H9 (cell line): ENCODE data around the gene NAP1L1. TPM values are rescaled to one million over a fixed set of nuclear protein-coding genes. Genes with fewer than 3 reads are reported as not detected.

ENCODE experiments used
- DNase-seq: peaks from one replicate; pipeline ENCODE4 v3.0.0-alpha.2; 2017
- H2AFZ ChIP-seq: one replicate; pipeline ENCODE4 v1.6.1; 2013; ENCODE audit warnings: mild to moderate bottlenecking, low read length, control low read depth, moderate library complexity
- H2AK5ac ChIP-seq: 2 replicates; pipeline ENCODE4 v1.6.1; 2013; ENCODE audit warnings: low read length, control low read depth, mixed read lengths; ENCODE audit not compliant: insufficient read length
- H2BK120ac ChIP-seq: one replicate; pipeline ENCODE4 v1.6.1; 2013; ENCODE audit warnings: low read depth, mild to moderate bottlenecking, low read length, control low read depth, inconsistent platforms; ENCODE audit not compliant: poor library complexity, severe bottlenecking
- H2BK12ac ChIP-seq: 2 replicates; pipeline ENCODE4 v1.6.1; 2013; ENCODE audit warnings: low read length, control low read depth, mixed read lengths, low read depth; ENCODE audit not compliant: insufficient read length
- H2BK15ac ChIP-seq: 2 replicates; pipeline ENCODE4 v1.6.1; 2013; ENCODE audit warnings: low read depth, low read length, control low read depth
- H2BK20ac ChIP-seq: one replicate; pipeline ENCODE4 v1.6.1; 2013; ENCODE audit warnings: low read depth, mild to moderate bottlenecking, low read length, control low read depth, inconsistent platforms; ENCODE audit not compliant: poor library complexity, severe bottlenecking
- H2BK5ac ChIP-seq: 2 replicates; pipeline ENCODE4 v1.6.1; 2013; ENCODE audit warnings: low read length, control low read depth, mixed read lengths; ENCODE audit not compliant: insufficient read length
- H3K14ac ChIP-seq: 2 replicates; pipeline ENCODE4 v1.6.1; 2013; ENCODE audit warnings: low read length, control low read depth; ENCODE audit not compliant: insufficient read depth
- H3K18ac ChIP-seq: 2 replicates; pipeline ENCODE4 v1.6.1; 2013; ENCODE audit warnings: low read depth, mild to moderate bottlenecking, mixed read lengths, low read length, control low read depth; ENCODE audit not compliant: insufficient read length
- H3K23ac ChIP-seq: 2 replicates; pipeline ENCODE4 v1.6.1; 2013; ENCODE audit warnings: low read length, control low read depth, mixed read lengths, low read depth; ENCODE audit not compliant: insufficient read length
- H3K23me2 ChIP-seq: 2 replicates; pipeline ENCODE4 v1.6.1; 2013; ENCODE audit warnings: low read depth, mild to moderate bottlenecking, mixed read lengths, low read length, control low read depth; ENCODE audit not compliant: insufficient read length, poor library complexity, severe bottlenecking
- H3K27ac ChIP-seq: 2 replicates; pipeline ENCODE4 v1.5.1; 2013; ENCODE audit warnings: low read length, control low read depth, mixed read lengths, low read depth; ENCODE audit not compliant: insufficient read length
- H3K27me3 ChIP-seq: 2 replicates; pipeline ENCODE4 v1.6.1; 2013; ENCODE audit warnings: low read length, control low read depth, inconsistent platforms; ENCODE audit not compliant: insufficient read depth
- H3K4ac ChIP-seq: 2 replicates; pipeline ENCODE4 v1.6.1; 2013; ENCODE audit warnings: low read depth, mild to moderate bottlenecking, control low read depth, inconsistent platforms, low read length, moderate library complexity
- H3K4me1 ChIP-seq: 2 replicates; pipeline ENCODE4 v1.6.1; 2013; ENCODE audit warnings: low read length, control low read depth, inconsistent platforms; ENCODE audit not compliant: insufficient read depth
- H3K4me2 ChIP-seq: 2 replicates; pipeline ENCODE4 v1.6.1; 2013; ENCODE audit warnings: low read length, control low read depth, mixed read lengths; ENCODE audit not compliant: insufficient read length, insufficient read depth
- H3K56ac ChIP-seq: 2 replicates; pipeline ENCODE4 v1.6.1; 2013; ENCODE audit warnings: low read depth, mild to moderate bottlenecking, mixed read lengths, low read length, control low read depth; ENCODE audit not compliant: insufficient read length
- H3K79me1 ChIP-seq: 2 replicates; pipeline ENCODE4 v1.6.1; 2013; ENCODE audit warnings: low read depth, mild to moderate bottlenecking, moderate library complexity, low read length, control low read depth, inconsistent platforms; ENCODE audit not compliant: insufficient read depth, poor library complexity, severe bottlenecking
- H3K79me2 ChIP-seq: 2 replicates; pipeline ENCODE4 v1.6.1; 2013; ENCODE audit warnings: low read length, control low read depth, inconsistent platforms; ENCODE audit not compliant: insufficient read depth
- H3K9ac ChIP-seq: 2 replicates; pipeline ENCODE4 v1.6.1; 2013; ENCODE audit warnings: low read length, control low read depth, mixed read lengths; ENCODE audit not compliant: insufficient read length; ENCODE audit errors: extremely low read depth
- H3K9me3 ChIP-seq: one replicate; pipeline ENCODE4 v1.6.1; 2013; ENCODE audit warnings: low read depth, low read length, inconsistent platforms; ENCODE audit not compliant: control insufficient read depth
- H3T11ph ChIP-seq: one replicate; pipeline ENCODE4 v1.6.1; 2013; ENCODE audit warnings: mild to moderate bottlenecking, low read length, control low read depth, inconsistent platforms
- H4K20me1 ChIP-seq: one replicate; pipeline ENCODE4 v1.6.1; 2013; ENCODE audit not compliant: control insufficient read depth, insufficient read length, insufficient read depth
- H4K5ac ChIP-seq: 2 replicates; pipeline ENCODE4 v1.6.1; 2013; ENCODE audit warnings: low read depth, mild to moderate bottlenecking, mixed read lengths, low read length, control low read depth; ENCODE audit not compliant: insufficient read length
- H4K8ac ChIP-seq: replicated peaks from 2 replicates; pipeline ENCODE4 v1.6.1; 2013; ENCODE audit warnings: low read length, control low read depth, mixed read lengths, low read depth; ENCODE audit not compliant: insufficient read length
- H4K91ac ChIP-seq: 2 replicates; pipeline ENCODE4 v1.6.1; 2013; ENCODE audit warnings: low read depth, mild to moderate bottlenecking, moderate library complexity, mixed read lengths, low read length, control low read depth; ENCODE audit not compliant: insufficient read length
- H3K27ac Mint-ChIP-seq, 3 experiments: 2 replicates in 2 of 3; 3 replicates in 1 of 3; pipeline ENCODE4 v1.8.0; 2020 to 2021; ENCODE audit warnings: mixed read lengths in 3 of 3, mild to moderate bottlenecking in 1 of 3, moderate library complexity in 1 of 3
- H3K27me3 Mint-ChIP-seq: 2 replicates; pipeline ENCODE4 v1.8.0; 2021; ENCODE audit warnings: low read depth, mild to moderate bottlenecking, moderate library complexity, mixed read lengths
- H3K36me3 Mint-ChIP-seq, 3 experiments: 2 replicates in 2 of 3; 3 replicates in 1 of 3; pipeline ENCODE4 v1.8.0; 2020 to 2021; ENCODE audit warnings: low read depth in 3 of 3, mixed read lengths in 3 of 3; ENCODE audit not compliant: insufficient read depth in 1 of 3
- H3K4me1 Mint-ChIP-seq, 2 experiments: 2 replicates each; pipeline ENCODE4 v1.8.0; 2020; ENCODE audit warnings: mixed read lengths in 2 of 2
- H3K4me3 Mint-ChIP-seq, 2 experiments: 2 replicates in 1 of 2; 3 replicates in 1 of 2; pipeline ENCODE4 v1.8.0; 2020 to 2021; ENCODE audit warnings: mild to moderate bottlenecking in 2 of 2, mixed read lengths in 2 of 2, moderate library complexity in 1 of 2
- H3K9me3 Mint-ChIP-seq, 2 experiments: 2 replicates in 1 of 2; 3 replicates in 1 of 2; pipeline ENCODE4 v1.8.0; 2020; ENCODE audit warnings: mild to moderate bottlenecking in 2 of 2, mixed read lengths in 2 of 2, moderate library complexity in 1 of 2
- WGBS: extraction: QIAGEN DNeasy Blood & Tissue Kit; methylation state at CpG from one replicate; pipeline ENCODE4 v1.1.7; 2013; ENCODE audit warnings: missing lambda C conversion rate, low lambda C conversion rate, mixed read lengths; ENCODE audit not compliant: insufficient read length; ENCODE audit errors: extremely low coverage; 5-methylcytosine and 5-hydroxymethylcytosine counted together
- total RNA-seq: library from RNA; stranded (reverse); gene quantifications from 2 replicates; pipeline ENCODE4 v1.2.1, GENCODE V29; 2021
- TF ChIP-seq, protein P1 (sequence below): fragments of 200-600 bp; sonication (generic); conservative IDR thresholded peaks from 3 replicates; pipeline ENCODE4 v1.8.0; 2021; ENCODE audit warnings: antibody characterized with exemption, mild to moderate bottlenecking

The NAP1L1 gene
- total RNA-seq, 1 experiment from 2014 or later = 1,012 TPM

DNA sequence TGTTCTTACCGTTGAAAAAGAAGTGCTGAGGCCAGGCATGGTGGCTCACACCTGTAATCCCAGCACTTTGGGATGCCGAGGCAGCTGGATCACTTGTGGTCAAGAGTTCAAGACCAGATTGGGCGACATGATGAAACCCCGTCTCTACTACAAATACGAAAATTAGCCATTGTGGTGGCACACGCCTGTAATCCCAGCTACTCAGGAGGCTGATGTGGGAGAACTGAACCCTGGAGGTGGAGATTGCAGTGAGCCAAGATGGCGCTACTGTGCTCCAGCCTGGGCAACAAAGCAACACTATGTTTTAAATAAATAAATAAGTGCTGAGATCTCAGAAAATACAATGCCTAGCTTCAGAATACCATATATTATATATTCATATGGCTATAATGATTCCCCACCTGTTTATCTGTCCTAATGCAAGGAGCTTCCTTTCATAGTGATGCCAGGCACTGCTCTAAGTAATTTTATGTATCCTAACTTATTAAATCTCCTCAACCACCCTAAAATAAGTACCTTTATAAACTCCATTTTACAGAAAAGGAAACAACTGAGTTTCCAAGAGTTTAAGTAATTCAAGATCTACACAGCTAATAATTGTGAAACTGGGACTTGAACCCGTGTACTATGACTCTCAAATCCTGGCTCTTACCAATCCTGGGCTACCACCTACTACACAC, 60.2 kb downstream of the NAP1L1 start:
- no peak overlapping the region for H2BK120ac ChIP-seq
- no peak overlapping the region for H2BK15ac ChIP-seq
- H3K23ac ChIP-seq = no peak overlapping the region
- no peak overlapping the region for H2AK5ac ChIP-seq
- H3K79me1 ChIP-seq = no peaks in the 10 kb centered on the region
- no peak overlapping the region for H3K4ac ChIP-seq
- Mint-ChIP-seq H3K36me3 (peaks cover 5 to 28% (median 21%) of the 10 kb centered on the region in 3 experiments; a peak in 4 of 7 replicates), H3K4me3 (no peak overlapping the region), H3K27ac (peak overlapping the region in 1 of 3 experiments; percentile 74; a peak in 3 of 7 replicates), H3K27me3 (no peaks in the 10 kb centered on the region), H3K9me3 (no peaks in the 10 kb centered on the region), H3K4me1 (peaks cover 48 to 52% of the 10 kb centered on the region in 2 experiments)
- TF ChIP-seq, protein P1, sequence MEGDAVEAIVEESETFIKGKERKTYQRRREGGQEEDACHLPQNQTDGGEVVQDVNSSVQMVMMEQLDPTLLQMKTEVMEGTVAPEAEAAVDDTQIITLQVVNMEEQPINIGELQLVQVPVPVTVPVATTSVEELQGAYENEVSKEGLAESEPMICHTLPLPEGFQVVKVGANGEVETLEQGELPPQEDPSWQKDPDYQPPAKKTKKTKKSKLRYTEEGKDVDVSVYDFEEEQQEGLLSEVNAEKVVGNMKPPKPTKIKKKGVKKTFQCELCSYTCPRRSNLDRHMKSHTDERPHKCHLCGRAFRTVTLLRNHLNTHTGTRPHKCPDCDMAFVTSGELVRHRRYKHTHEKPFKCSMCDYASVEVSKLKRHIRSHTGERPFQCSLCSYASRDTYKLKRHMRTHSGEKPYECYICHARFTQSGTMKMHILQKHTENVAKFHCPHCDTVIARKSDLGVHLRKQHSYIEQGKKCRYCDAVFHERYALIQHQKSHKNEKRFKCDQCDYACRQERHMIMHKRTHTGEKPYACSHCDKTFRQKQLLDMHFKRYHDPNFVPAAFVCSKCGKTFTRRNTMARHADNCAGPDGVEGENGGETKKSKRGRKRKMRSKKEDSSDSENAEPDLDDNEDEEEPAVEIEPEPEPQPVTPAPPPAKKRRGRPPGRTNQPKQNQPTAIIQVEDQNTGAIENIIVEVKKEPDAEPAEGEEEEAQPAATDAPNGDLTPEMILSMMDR = no peak
- no peak overlapping the region for H4K5ac ChIP-seq
- no peaks in the 10 kb centered on the region for H3K79me2 ChIP-seq
- no peak overlapping the region for H2BK5ac ChIP-seq
- H2AFZ ChIP-seq = no peak overlapping the region
- H3K23me2 ChIP-seq = no peaks in the 10 kb centered on the region
- H3K4me1 ChIP-seq = peaks cover 4% of the 10 kb centered on the region; the same call in 1 of the 2 replicates
- H3K56ac ChIP-seq = no peak overlapping the region
- H3K9ac ChIP-seq = no peak overlapping the region
- H3K4me2 ChIP-seq = no peak overlapping the region
- H3K18ac ChIP-seq = no peak overlapping the region
- no peak overlapping the region for H2BK12ac ChIP-seq
- WGBS = no CpG with 5 or more reads among the region's 8 CpGs
- no peak overlapping the region for H4K91ac ChIP-seq
- no peaks in the 10 kb centered on the region for H3K27me3 ChIP-seq
- no peaks in the 10 kb centered on the region for H3K9me3 ChIP-seq
- no peak for DNase-seq
- H3K14ac ChIP-seq = no peak overlapping the region
- no peak overlapping the region for H3T11ph ChIP-seq
- no peak overlapping the region for H4K8ac ChIP-seq
- no peaks in the 10 kb centered on the region for H4K20me1 ChIP-seq
- no peak overlapping the region for H2BK20ac ChIP-seq
- H3K27ac ChIP-seq = no peak overlapping the region
